Fibroblast of lung (primary cell): ENCODE measurements around the gene EZH1. TPM values are rescaled to one million over a fixed set of nuclear protein-coding genes. Genes with fewer than 3 reads are reported as not detected.

Experiments used
- DNase-seq, 2 donors: peaks; one replicate each; pipeline versions ENCODE4 v3.0.0 to v3.0.0-alpha.2; 2010; ENCODE audit warnings: low read depth in 2 of 2
- H2AFZ ChIP-seq: 2 replicates; pipeline ENCODE4 v1.5.1; 2012; ENCODE audit warnings: low read length, control low read depth, inconsistent platforms
- H3K27ac ChIP-seq: 2 replicates; pipeline ENCODE4 v1.5.1; 2011; ENCODE audit warnings: low read length, control low read depth; ENCODE audit not compliant: insufficient read depth
- H3K27me3 ChIP-seq: 2 replicates; pipeline ENCODE4 v1.5.1; 2011; ENCODE audit warnings: mild to moderate bottlenecking, low read length; ENCODE audit not compliant: control insufficient read depth, insufficient read depth
- H3K36me3 ChIP-seq: 2 replicates; pipeline ENCODE4 v1.5.1; 2011; ENCODE audit warnings: low read length; ENCODE audit not compliant: control insufficient read depth, insufficient read depth
- H3K4me1 ChIP-seq: 2 replicates; pipeline ENCODE4 v1.5.1; 2011; ENCODE audit warnings: low read length; ENCODE audit not compliant: control insufficient read depth, insufficient read depth; ENCODE audit errors: extremely low read depth
- H3K4me2 ChIP-seq: 2 replicates; pipeline ENCODE4 v1.5.1; 2011; ENCODE audit warnings: low read length, control low read depth; ENCODE audit not compliant: insufficient read depth; ENCODE audit errors: extremely low read depth
- H3K4me3 ChIP-seq, 4 experiments: fragments of 200-600 bp in 1 of 4; sonication (generic) in 1 of 4; replicated peaks in 1 of 4; 2 replicates each; pipeline ENCODE4 v1.5.1; 2011 to 2016; ENCODE audit warnings: low read length in 4 of 4, low read depth in 3 of 4, mild to moderate bottlenecking in 3 of 4, control low read depth in 2 of 4, inconsistent platforms in 1 of 4, mixed read lengths in 1 of 4; ENCODE audit not compliant: insufficient read depth in 1 of 4; ENCODE audit errors: control extremely low read depth in 1 of 4
- H3K79me2 ChIP-seq: 2 replicates; pipeline ENCODE4 v1.5.1; 2012; ENCODE audit warnings: mild to moderate bottlenecking, low read length, inconsistent platforms; ENCODE audit not compliant: control insufficient read depth, insufficient read depth
- H3K9ac ChIP-seq: 2 replicates; pipeline ENCODE4 v1.5.1; 2011; ENCODE audit warnings: mild to moderate bottlenecking, low read length, control low read depth; ENCODE audit not compliant: insufficient read depth
- H3K9me3 ChIP-seq: 2 replicates; pipeline ENCODE4 v1.5.1; 2012; ENCODE audit warnings: low read depth, low read length; ENCODE audit not compliant: control insufficient read depth, insufficient read depth
- H4K20me1 ChIP-seq: 2 replicates; pipeline ENCODE4 v1.5.1; 2011; ENCODE audit warnings: low read length; ENCODE audit not compliant: control insufficient read depth, insufficient read depth; ENCODE audit errors: extremely low read depth
- CTCF ChIP-seq, 2 donors: IDR thresholded peaks in 1 of 2; conservative IDR thresholded peaks in 1 of 2; 1 replicate in 1 of 2; 2 replicates in 1 of 2; pipeline ENCODE4 v1.5.1; 2011 to 2012; ENCODE audit warnings: low read length in 2 of 2, control low read depth in 1 of 2, inconsistent platforms in 1 of 2, low read depth in 1 of 2, mild to moderate bottlenecking in 1 of 2
- EZH2 ChIP-seq: IDR thresholded peaks from 2 replicates; pipeline ENCODE4 v1.5.1; 2012; ENCODE audit warnings: low read length, control low read depth, mild to moderate bottlenecking; ENCODE audit errors: missing control alignments
- polyA plus RNA-seq, 2 donors: library from polyadenylated mRNA; depleted of rRNA in 1 of 2; stranded (reverse) in 1 of 2; unstranded in 1 of 2; fragments of >200 nt; gene quantifications; 2 replicates each; pipeline ENCODE4 v1.2.1, GENCODE V29; 2011 to 2012; ENCODE audit warnings: missing spikeins in 1 of 2
- total RNA-seq: library from RNA; depleted of rRNA; stranded (reverse); fragments of >200 nt; gene quantifications from 2 replicates; pipeline ENCODE4 v1.2.1, GENCODE V29; 2014

Gene EZH1
- total and polyA plus RNA-seq, 2 donors (not counting 1 experiment from before 2014, with no cell fraction given): 28.6 to 31.9 TPM

- H3K36me3 ChIP-seq: peaks cover 28% of the 10 kb centered on the region
- no peaks in the 10 kb centered on the region for H4K20me1 ChIP-seq
- no peaks in the 10 kb centered on the region for H3K79me2 ChIP-seq
- H3K4me2 ChIP-seq: no peak overlapping the region
- DNase-seq: no peak
- TF ChIP-seq CTCF (conservative IDR thresholded peaks at IDR 0.05 in 1 of 2, IDR thresholded peaks at IDR 0.05 in 1 of 2; ENCODE audit: low read depth in 1 of 2, low read length in 2 of 2) (no peak), EZH2 (no peak)
- no peaks in the 10 kb centered on the region for H3K9me3 ChIP-seq
- H3K4me1 ChIP-seq: no peaks in the 10 kb centered on the region
- no peak overlapping the region for H3K4me3 ChIP-seq
- H3K27ac ChIP-seq: no peak overlapping the region
- no peak overlapping the region for H2AFZ ChIP-seq
- H3K27me3 ChIP-seq: no peaks in the 10 kb centered on the region
- no peak overlapping the region for H3K9ac ChIP-seq
Observed at GRCh38 chr17:42706732-42707131, 38.1 kb downstream of the EZH1 start.

- no peaks in the 10 kb centered on the region for H3K27me3 ChIP-seq
- H3K4me2 ChIP-seq: no peak overlapping the region
- no peaks in the 10 kb centered on the region for H4K20me1 ChIP-seq
- no peaks in the 10 kb centered on the region for H3K4me1 ChIP-seq
- no peak overlapping the region for H3K4me3 ChIP-seq
- H3K9ac ChIP-seq: no peak overlapping the region
- no peaks in the 10 kb centered on the region for H3K9me3 ChIP-seq
- no peak overlapping the region for H2AFZ ChIP-seq
- H3K27ac ChIP-seq: no peak overlapping the region
- no peak for DNase-seq
- TF ChIP-seq EZH2 (no peak), CTCF (conservative IDR thresholded peaks at IDR 0.05 in 1 of 2, IDR thresholded peaks at IDR 0.05 in 1 of 2; ENCODE audit: low read depth in 1 of 2, low read length in 2 of 2) (no peak)
- peaks cover 26% of the 10 kb centered on the region for H3K36me3 ChIP-seq
- H3K79me2 ChIP-seq: no peaks in the 10 kb centered on the region
Observed at GRCh38 chr17:42704837-42705494, 39.9 kb downstream of the EZH1 start.

- no peak for TF ChIP-seq EZH2
- Histone ChIP-seq H4K20me1 (no peaks in the 10 kb centered on the region), H3K27me3 (no peaks in the 10 kb centered on the region), H3K36me3 (peaks cover 26% of the 10 kb centered on the region), H3K79me2 (no peaks in the 10 kb centered on the region), H3K9ac (no peak overlapping the region), H3K4me3 (no peak overlapping the region), H3K9me3 (no peaks in the 10 kb centered on the region), H3K4me2 (no peak overlapping the region), H2AFZ (no peak overlapping the region), H3K27ac (no peak overlapping the region), H3K4me1 (no peaks in the 10 kb centered on the region)
- no peak for DNase-seq
Observed at GRCh38 chr17:42704490-42704836, 40.4 kb downstream of the EZH1 start.
